Colonic mucosa (tissue), 4 donors: ENCODE data around the gene ANKRD33. TPM values are rescaled to one million over a fixed set of nuclear protein-coding genes. Genes with fewer than 3 reads are reported as not detected.

Source experiments
- DNase-seq: peaks from one replicate; pipeline ENCODE4 v3.0.0-alpha.2; 2020
- H3K27ac ChIP-seq: fragments of 200-600 bp; one replicate; pipeline ENCODE4 v1.8.0; 2021
- H3K27me3 ChIP-seq: fragments of 200-600 bp; one replicate; pipeline ENCODE4 v1.8.0; 2021
- H3K36me3 ChIP-seq: fragments of 200-600 bp; one replicate; pipeline ENCODE4 v1.8.0; 2021
- H3K4me1 ChIP-seq: fragments of 200-600 bp; one replicate; pipeline ENCODE4 v1.8.0; 2021; ENCODE audit warnings: mild to moderate bottlenecking
- H3K4me3 ChIP-seq: fragments of 200-600 bp; one replicate; pipeline ENCODE4 v1.8.0; 2021
- H3K9ac ChIP-seq, 2 donors: one replicate each; pipeline ENCODE4 v1.7.0; 2013; ENCODE audit warnings: control low read depth in 2 of 2, low read depth in 2 of 2, low read length in 2 of 2
- H3K9me3 ChIP-seq: fragments of 200-600 bp; one replicate; pipeline ENCODE4 v1.8.0; 2021
- CTCF ChIP-seq: fragments of 200-600 bp; IDR thresholded peaks from one replicate; pipeline ENCODE4 v1.8.0; 2022; ENCODE audit warnings: antibody characterized with exemption, mild to moderate bottlenecking
- intact Hi-C: fragments of 100-400 bp; cut with DNase I; formaldehyde crosslinking; loops from one replicate; pipeline ENCODE4 v1.14.1; 2022
- total RNA-seq, 2 donors: library from RNA; stranded (reverse); fragmentation: NEBNext Ultra II Directional in 1 of 2; extraction: Animal tissue kit (Norgen Biotek cat#: 25700) in 1 of 2; gene quantifications; one replicate each; pipeline ENCODE4 v1.2.1, GENCODE V29; 2021
- donor health status: healthy.
- donor health status: DM: no; HTN: no; CAD: no.
- donor health status: DM: no; HTN: no; CAD: no.

The ANKRD33 gene
- total RNA-seq, 2 donors from 2014 or later, result not detected

GRCh38 chr12:51890133-51890464, 2.2 kb downstream of the ANKRD33 start:
- H3K27ac ChIP-seq, result no peak overlapping the region
- H3K9me3 ChIP-seq, result no peaks in the 10 kb centered on the region
- no peak for DNase-seq
- intact Hi-C loops, result no loop called here
- no peaks in the 10 kb centered on the region for H3K4me1 ChIP-seq
- no peak overlapping the region for H3K9ac ChIP-seq
- no peak overlapping the region for H3K4me3 ChIP-seq
- H3K27me3 ChIP-seq, result no peaks in the 10 kb centered on the region
- TF ChIP-seq CTCF, result no peak
- no peaks in the 10 kb centered on the region for H3K36me3 ChIP-seq

- Histone ChIP-seq H3K27ac (no peak overlapping the region), H3K36me3 (no peaks in the 10 kb centered on the region), H3K4me3 (no peak overlapping the region), H3K9ac (no peak overlapping the region), H3K4me1 (no peaks in the 10 kb centered on the region), H3K27me3 (no peaks in the 10 kb centered on the region), H3K9me3 (no peaks in the 10 kb centered on the region)
- DNase-seq, result no peak
- no peak for TF ChIP-seq CTCF
- intact Hi-C loops, result no loop called here
Measured at GRCh38 chr12:51890511-51891171, 2.7 kb downstream of the ANKRD33 start.

GRCh38 chr12:51891843-51892242, 3.9 kb downstream of the ANKRD33 start:
- Histone ChIP-seq H3K27ac (no peak overlapping the region), H3K36me3 (no peaks in the 10 kb centered on the region), H3K4me1 (no peaks in the 10 kb centered on the region), H3K9ac (no peak overlapping the region), H3K27me3 (no peaks in the 10 kb centered on the region), H3K9me3 (no peaks in the 10 kb centered on the region), H3K4me3 (no peak overlapping the region)
- no peak for TF ChIP-seq CTCF
- no peak for DNase-seq
- intact Hi-C loops, result no loop called here

- intact Hi-C loops, result no loop called here
- DNase-seq, result no peak
- Histone ChIP-seq H3K9ac (no peak overlapping the region), H3K9me3 (no peaks in the 10 kb centered on the region), H3K36me3 (no peaks in the 10 kb centered on the region), H3K4me3 (no peak overlapping the region), H3K4me1 (peaks cover 5% of the 10 kb centered on the region), H3K27me3 (no peaks in the 10 kb centered on the region), H3K27ac (no peak overlapping the region)
- no peak for TF ChIP-seq CTCF
Measured at GRCh38 chr12:51893786-51894185, 5.9 kb downstream of the ANKRD33 start.

- no peak for TF ChIP-seq CTCF
- no peaks in the 10 kb centered on the region for H3K9me3 ChIP-seq
- H3K4me3 ChIP-seq, result no peak overlapping the region
- no peaks in the 10 kb centered on the region for H3K36me3 ChIP-seq
- H3K27ac ChIP-seq, result peak overlapping the region; percentile 24
- H3K27me3 ChIP-seq, result no peaks in the 10 kb centered on the region
- intact Hi-C loops, result loop anchor here (1.0 kb wide), 1 partner anchor 28 kb away; no protein-coding TSS in a partner anchor
- H3K9ac ChIP-seq, result peak overlapping the region in 1 of 2 donors; percentile 3
- H3K4me1 ChIP-seq, result peaks cover 5% of the 10 kb centered on the region
- peak; percentile 19 for DNase-seq
Measured at GRCh38 chr12:51895378-51896135, 7.7 kb downstream of the ANKRD33 start.
